NCI-H1105 (cell line): ENCODE results near the gene NELFB.
"Not testable (repeated sequence)": the region's sequence is repeated elsewhere in the genome, so short reads cannot be mapped to it uniquely, and the experiment has no call there.

Source experiments
- DNase-seq: peaks from one replicate; lab custom pipeline; 2025; lab: John Stamatoyannopoulos, UW

NELFB gene

GRCh38 chr9:137234758-137235423 lies 20.2 kb upstream of the NELFB start:
- DNase-seq, result no peak

DNA sequence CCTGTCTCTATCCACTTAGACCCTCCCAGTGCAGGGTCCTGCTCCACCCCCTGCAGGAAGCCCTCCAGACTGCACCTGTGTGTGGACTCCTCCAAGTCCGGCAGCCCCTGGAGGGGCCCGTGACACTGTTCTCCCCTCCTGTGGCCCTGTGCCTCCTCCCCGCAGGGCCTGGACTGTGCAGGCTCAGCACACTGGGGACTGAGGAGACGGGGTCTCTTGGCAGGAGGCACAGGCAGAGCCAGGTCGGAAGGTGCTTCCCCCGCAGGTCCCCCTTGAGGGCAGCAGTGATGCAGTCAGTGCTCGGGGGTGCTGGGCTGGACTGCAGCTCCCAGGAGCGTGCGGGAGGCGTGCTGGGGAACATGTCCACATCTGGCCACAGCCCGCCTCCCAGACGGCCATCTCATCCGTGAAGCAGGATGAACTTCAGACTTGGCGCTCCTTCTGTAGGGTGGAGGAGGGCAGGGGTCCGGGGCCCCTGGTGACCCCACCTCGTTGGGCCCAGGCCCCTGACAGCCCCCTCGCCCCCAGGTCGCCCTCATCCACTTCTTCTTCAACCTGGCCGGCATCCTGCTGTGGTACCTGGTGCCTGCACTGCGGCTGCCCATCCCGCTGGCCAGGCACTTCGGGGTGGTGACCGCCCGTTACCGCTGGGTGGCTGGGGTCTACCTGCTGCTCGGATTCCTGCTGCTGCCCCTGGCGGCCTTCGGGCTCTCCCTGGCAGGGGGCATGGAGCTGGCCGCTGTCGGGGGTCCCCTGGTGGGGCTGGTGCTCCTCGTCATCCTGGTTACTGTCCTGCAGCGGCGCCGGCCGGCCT lies 19.5 kb upstream of the NELFB start:
- no peak for DNase-seq

GRCh38 chr9:137236238-137236935 lies 18.7 kb upstream of the NELFB start:
- DNase-seq, result peak; percentile 64

DNA sequence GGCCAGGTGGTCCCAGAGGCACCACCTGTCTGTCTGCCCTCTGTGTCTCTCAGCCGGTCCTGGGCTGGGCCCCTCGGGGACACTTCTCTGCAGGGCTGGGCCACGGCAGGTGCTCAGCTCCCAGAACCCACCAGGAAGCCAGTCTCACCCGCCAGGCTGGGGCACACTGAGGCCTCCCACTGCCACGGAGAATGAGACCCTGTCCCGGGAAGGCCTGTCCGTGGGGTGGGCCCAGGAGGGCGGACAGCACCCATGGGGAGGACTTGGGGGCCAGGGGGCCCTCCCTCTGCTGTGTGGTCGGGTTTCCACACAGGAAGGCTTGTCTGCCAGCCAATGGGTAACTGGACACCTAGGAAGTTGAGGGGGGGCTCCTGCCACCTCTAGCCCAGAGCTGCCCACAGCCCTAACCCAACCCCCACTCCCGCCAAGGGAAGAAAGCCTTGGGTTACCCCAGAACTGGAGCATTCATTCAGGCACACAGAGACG lies 18.1 kb upstream of the NELFB start:
- DNase-seq, result no peak

DNA sequence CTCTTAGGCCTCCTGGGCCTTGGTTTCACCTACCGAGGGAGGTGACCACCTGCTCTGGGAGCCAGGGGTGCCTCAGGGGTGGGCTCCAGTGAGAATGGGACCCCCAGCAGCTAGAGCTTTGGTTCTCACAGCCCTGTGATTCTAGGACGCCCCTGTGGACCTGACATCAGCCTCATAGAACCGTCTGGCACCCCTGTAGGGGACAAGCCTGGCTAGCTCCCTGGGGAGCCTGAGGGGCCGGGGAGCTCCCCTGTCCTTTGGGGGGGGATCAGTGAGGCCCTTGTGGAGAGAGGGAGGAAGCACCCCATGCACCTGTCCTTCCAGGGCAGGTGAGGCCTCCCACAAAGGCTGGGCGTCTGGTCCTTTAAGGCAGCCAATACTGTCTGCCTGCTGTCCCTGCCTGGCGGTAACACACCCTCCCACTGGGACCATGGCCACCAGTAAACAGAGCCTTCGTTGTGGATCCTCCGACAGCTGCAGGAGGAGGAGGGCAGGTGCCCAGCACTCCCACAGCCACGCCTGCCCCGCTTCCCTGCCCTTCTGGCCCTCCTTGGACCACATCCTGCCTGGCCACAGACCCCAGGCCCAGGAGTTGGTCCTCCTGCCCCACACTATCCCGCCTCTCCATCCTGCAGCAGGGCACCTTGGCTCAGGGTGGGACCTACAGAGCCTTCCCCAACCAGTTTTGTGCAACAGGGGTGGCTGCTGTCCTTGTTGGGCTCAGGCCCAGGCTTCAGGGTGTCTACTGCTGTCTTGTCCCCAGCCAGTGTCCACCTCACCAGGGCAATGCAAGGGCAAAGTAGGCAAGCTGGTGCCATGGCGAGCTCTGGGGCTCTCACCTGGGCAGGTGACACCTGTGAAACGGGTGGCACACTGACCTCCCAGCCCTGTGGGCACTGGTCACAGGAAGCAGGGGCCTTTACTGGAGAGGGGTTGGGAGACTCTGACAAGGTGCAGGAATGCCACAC lies 17.1 kb upstream of the NELFB start:
- no peak for DNase-seq

- DNase-seq, result not testable (repeated sequence)
Measured at GRCh38 chr9:137239541-137240200, 15.5 kb upstream of the NELFB start.

DNA sequence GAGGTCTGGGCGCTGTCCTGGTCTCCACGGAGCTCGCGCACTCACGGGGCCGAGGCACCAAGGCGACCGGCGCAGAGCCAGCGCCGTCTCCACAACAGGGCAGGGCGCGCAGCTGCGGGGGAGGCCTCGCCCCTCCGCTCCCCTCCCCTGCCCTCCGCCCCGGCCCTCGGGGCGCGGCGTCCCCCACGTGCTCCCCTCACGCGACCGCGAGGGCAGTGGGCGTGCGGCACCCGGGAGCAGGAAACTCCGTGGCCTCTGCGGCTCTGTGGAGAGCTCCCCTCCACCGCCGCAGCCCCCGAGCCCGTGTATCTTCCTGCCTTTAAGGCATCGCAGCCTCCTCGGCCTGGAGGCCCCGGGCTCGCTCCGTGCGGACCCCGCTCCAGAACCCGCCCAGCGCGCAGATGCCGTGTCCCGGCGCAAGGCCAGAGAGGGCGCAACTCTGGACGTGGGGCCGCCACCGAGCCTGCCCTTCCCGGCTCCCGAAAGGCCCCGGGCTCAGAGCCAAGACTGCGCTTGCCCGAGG lies 14.7 kb upstream of the NELFB start:
- no peak for DNase-seq

DNA sequence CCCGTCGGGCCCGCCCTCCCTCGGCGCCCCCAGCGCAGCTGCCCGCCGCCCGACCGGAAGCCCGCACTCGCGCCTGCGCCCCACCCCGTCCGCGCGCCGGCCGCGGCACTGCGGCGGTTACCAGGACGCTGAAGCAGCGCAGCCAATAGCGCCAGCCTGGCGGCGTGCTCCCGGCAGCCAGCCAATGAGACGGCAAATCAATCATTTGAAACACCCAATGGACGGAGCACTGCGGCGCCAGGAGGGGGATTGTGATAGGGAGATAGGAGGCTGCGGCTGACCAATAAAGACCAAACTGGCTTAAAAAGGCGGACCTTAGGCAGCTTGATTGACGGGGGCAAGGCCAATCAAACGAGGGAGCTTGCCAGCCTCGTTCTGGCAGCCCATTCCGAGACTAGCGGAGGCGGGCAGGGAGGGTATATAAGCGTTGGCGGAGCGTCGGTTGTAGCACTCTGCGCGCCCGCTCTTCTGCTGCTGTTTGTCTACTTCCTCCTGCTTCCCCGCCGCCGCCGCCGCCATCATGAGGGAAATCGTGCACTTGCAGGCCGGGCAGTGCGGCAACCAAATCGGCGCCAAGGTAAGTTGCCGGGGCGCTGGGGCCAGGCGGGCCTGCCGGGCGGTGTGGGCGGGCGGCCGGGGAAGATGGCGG lies 14.2 kb upstream of the NELFB start, which contains the start of gene TUBB4B:
TUBB4B (plus strand) TSS at position 447 of the 649 bp plus-strand sequence; CDS start at position 521, 74 bp downstream.
- peak; percentile 98 for DNase-seq

GRCh38 chr9:137241490-137242268 lies 13.4 kb upstream of the NELFB start:
- no peak for DNase-seq

- no peak for DNase-seq
Measured at GRCh38 chr9:137242269-137243203, 12.6 kb upstream of the NELFB start.

DNA sequence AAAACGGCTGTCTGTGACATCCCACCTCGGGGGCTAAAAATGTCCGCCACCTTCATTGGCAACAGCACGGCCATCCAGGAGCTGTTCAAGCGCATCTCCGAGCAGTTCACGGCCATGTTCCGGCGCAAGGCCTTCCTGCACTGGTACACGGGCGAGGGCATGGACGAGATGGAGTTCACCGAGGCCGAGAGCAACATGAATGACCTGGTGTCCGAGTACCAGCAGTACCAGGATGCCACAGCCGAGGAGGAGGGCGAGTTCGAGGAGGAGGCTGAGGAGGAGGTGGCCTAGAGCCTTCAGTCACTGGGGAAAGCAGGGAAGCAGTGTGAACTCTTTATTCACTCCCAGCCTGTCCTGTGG lies 11.9 kb upstream of the NELFB start:
- DNase-seq, result not testable (repeated sequence)

DNA sequence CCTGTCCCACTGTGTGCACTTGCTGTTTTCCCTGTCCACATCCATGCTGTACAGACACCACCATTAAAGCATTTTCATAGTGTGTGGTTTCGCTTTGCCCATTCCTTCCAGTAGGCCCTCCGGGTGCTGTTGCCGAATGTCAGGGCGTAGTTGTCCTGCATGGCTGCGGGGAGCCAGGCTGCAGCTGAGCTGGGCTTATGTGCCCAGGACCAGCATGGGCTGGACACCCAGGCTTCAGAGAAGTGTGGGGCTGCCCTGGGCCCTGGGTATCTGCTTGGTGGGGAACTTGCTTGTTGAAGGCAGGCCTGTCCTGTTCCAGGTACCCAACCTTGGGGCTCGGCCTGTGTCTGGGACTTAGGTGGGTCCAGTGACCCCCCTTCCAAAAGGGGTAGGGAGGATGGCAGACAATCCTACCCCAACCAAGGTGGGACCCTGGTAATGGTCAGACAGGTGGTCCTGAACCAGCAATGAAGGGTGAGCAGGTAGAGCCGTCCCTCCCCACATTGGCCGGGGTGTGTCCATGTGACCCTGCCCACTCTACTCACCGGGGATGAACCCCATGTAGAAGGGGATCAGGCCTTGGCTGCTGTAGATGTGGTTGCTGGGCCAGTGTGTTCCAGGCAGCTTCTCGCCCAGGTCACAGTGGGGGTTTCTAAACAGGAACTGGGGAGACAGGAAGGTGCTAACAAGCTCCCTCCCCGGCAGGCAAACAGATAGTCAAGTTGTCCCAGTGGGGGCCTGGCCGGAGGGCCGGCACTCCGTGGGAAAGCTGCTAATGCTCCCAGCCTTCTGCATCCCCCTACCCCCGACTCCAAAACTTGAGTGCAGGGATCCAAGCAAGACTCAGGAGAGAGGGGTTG lies 11.3 kb upstream of the NELFB start:
- DNase-seq, result no peak

DNA sequence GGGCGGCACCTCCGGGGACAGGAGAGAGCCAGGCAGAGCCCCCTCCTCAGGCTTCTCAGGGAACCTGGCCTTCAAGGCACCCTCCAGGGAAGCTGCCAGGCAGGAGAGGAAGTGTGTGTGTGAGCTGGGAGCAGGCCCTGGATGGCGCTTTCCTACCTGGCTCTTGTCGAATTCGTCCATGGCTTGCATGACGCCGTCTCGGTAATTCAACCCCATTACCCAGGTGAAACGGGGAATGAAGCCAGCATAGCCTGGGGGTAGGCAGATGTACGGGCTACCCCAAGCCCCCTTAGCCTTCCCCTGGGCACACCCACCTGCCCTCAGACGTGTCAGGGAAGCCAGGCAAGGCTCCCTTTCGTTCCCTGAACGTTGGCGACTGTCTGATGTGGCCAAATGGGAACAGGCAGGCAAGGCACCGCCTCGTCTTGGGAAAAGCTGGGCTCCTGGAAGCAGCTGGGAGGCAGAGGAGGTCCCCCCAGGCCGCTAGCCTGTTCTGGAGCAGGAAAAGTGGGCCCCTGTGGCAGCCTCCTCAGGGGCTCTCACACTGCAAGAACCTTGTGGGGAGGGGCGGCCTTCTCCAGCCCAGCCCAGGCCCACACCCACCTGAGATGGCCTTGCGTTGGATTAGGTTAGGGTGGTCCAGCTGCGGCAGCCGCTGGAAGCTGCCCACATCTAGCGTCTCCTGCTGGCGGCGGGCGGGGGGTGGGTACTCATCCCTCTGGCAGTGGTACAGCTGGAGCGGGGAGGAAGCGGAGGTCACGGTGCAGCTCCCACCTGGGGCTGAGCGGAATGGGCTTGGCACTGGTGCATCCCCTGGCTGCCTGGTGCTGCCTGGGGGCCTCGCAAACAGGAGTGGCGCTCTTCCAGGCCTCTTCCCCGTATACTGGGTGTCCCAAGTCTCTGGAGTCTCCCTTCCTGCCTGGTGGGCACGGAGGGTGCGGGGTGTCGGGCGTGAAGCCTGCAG lies 10.4 kb upstream of the NELFB start:
- no peak for DNase-seq

DNA sequence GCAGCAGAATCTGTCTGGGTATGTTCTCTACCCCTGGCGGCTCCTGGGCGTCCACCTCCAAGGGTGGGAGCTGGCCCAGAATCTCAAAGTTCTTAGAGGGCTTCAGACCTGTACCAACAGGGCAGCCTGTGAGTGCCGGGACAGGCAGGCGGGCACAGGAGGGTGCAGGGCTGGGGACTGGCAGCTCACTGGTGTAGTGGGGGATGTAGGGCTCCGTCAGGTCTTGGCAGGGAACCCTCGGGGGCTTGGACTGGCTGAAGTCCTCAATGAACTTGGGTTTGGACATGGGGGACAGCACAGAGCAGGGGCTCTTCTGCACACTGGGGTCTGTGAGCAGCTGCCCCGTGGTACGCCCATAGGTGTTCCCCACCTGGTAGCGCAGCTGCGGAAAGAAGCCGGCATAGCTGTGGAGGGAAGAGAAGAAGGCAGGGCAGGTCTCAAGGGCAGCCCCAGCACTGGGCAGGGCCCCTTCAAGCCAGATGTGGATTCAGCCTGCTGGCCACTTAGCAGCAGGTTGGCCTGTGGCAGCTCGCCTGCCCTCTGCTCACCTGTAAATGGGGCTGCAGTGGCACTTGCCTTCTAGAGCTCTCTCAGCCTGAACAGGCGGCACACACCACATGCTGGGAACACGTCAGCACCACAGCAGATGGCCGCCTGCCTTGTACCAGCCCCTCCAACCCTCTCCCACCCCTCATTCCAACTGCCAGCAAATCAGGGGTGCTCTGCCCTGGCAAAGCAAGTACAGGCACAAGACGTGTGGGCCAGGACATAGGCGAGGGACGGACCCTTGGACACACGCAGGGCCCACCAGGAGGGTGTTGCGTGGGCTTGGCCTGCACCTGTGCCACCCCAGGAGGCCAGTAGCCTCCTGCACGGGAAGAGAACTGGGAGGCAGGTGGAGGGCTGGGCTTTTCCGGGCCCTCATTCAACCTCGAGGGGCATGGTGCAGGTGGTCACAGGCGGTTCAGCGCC lies 9.4 kb upstream of the NELFB start:
- DNase-seq, result no peak
